ENCODE measurements around the gene KIZ.

DNA sequence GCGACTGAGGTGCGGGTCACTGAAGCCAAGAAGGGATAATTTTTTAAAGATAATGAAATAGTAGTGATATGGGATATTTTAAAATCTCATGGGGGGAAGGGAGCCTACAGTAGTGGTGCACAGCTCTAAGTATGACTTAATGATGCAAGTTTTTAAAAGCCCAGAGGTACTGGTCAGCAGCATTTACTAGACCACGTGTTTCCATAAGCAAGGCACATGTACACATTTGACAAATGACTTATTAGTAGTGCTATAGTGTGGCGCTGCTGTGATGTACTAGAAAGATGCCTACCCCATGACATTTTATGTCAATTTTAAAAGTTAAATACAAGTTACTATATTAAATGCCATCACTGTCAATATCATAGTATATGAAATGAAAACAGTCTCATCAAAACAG is 12.2 kb upstream of the KIZ start:
- TF ChIP-seq, protein P1, sequence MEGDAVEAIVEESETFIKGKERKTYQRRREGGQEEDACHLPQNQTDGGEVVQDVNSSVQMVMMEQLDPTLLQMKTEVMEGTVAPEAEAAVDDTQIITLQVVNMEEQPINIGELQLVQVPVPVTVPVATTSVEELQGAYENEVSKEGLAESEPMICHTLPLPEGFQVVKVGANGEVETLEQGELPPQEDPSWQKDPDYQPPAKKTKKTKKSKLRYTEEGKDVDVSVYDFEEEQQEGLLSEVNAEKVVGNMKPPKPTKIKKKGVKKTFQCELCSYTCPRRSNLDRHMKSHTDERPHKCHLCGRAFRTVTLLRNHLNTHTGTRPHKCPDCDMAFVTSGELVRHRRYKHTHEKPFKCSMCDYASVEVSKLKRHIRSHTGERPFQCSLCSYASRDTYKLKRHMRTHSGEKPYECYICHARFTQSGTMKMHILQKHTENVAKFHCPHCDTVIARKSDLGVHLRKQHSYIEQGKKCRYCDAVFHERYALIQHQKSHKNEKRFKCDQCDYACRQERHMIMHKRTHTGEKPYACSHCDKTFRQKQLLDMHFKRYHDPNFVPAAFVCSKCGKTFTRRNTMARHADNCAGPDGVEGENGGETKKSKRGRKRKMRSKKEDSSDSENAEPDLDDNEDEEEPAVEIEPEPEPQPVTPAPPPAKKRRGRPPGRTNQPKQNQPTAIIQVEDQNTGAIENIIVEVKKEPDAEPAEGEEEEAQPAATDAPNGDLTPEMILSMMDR (conservative IDR thresholded peaks at IDR 0.05; ENCODE audit: low read depth in 2 of 2): no peak
- no peak for TF ChIP-seq STAT1 (IDR thresholded peaks at IDR 0.05; ENCODE audit: unreplicated experiment)
- TF ChIP-seq, protein P2, sequence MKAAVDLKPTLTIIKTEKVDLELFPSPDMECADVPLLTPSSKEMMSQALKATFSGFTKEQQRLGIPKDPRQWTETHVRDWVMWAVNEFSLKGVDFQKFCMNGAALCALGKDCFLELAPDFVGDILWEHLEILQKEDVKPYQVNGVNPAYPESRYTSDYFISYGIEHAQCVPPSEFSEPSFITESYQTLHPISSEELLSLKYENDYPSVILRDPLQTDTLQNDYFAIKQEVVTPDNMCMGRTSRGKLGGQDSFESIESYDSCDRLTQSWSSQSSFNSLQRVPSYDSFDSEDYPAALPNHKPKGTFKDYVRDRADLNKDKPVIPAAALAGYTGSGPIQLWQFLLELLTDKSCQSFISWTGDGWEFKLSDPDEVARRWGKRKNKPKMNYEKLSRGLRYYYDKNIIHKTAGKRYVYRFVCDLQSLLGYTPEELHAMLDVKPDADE (IDR thresholded peaks at IDR 0.05): no peak
- TF ChIP-seq EZH2phosphoT487 (IDR thresholded peaks at IDR 0.05; ENCODE audit: unreplicated experiment): no peak
- no peak for TF ChIP-seq JUNB (IDR thresholded peaks at IDR 0.05; ENCODE audit: unreplicated experiment)
- no peak for TF ChIP-seq POLR2AphosphoS5 (IDR thresholded peaks at IDR 0.05; ENCODE audit: low read depth)
- TF ChIP-seq, protein P3, sequence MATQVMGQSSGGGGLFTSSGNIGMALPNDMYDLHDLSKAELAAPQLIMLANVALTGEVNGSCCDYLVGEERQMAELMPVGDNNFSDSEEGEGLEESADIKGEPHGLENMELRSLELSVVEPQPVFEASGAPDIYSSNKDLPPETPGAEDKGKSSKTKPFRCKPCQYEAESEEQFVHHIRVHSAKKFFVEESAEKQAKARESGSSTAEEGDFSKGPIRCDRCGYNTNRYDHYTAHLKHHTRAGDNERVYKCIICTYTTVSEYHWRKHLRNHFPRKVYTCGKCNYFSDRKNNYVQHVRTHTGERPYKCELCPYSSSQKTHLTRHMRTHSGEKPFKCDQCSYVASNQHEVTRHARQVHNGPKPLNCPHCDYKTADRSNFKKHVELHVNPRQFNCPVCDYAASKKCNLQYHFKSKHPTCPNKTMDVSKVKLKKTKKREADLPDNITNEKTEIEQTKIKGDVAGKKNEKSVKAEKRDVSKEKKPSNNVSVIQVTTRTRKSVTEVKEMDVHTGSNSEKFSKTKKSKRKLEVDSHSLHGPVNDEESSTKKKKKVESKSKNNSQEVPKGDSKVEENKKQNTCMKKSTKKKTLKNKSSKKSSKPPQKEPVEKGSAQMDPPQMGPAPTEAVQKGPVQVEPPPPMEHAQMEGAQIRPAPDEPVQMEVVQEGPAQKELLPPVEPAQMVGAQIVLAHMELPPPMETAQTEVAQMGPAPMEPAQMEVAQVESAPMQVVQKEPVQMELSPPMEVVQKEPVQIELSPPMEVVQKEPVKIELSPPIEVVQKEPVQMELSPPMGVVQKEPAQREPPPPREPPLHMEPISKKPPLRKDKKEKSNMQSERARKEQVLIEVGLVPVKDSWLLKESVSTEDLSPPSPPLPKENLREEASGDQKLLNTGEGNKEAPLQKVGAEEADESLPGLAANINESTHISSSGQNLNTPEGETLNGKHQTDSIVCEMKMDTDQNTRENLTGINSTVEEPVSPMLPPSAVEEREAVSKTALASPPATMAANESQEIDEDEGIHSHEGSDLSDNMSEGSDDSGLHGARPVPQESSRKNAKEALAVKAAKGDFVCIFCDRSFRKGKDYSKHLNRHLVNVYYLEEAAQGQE (IDR thresholded peaks at IDR 0.05; ENCODE audit: unreplicated experiment): no peak

Data from GM23338 (cell line).